Left lobe of liver (tissue), 2 donors: ENCODE results near the gene NSFL1C. TPM values are rescaled to one million over a fixed set of nuclear protein-coding genes. Genes with fewer than 3 reads are reported as not detected.
A peak's percentile ranks its signal among the peaks of the same experiment; 100 is the strongest.

ENCODE experiments used
- ATAC-seq: fragments of 200-7000 bp; cut with Tn5 transposase; one replicate; pipeline ENCODE4 v1.9.1; 2020; ENCODE audit warnings: mild to moderate bottlenecking, moderate library complexity
- DNase-seq: peaks from one replicate; pipeline ENCODE4 v3.0.0-alpha.2; 2020; ENCODE audit warnings: low spot score
- total RNA-seq: library from RNA; stranded (reverse); gene quantifications from one replicate; pipeline ENCODE4 v1.2.1, GENCODE V29; 2021
- donor health status: DM: no; HTN: no; CAD: no; lungs with moderate emphysema.
- donor health status: DM: no; HTN: yes; CAD: no.

Gene NSFL1C
- total RNA-seq, 1 donor from 2014 or later, result 43.5 TPM

- DNase-seq (no peak), ATAC-seq (no peak)
Measured at GRCh38 chr20:1486566-1486965, 19.9 kb upstream of the NSFL1C start.

- DNase-seq, result no peak
- ATAC-seq, result no peak
Measured at GRCh38 chr20:1484438-1485116, 17.9 kb upstream of the NSFL1C start.

- ATAC-seq (no peak), DNase-seq (no peak)
Measured at GRCh38 chr20:1479831-1480595, 13.4 kb upstream of the NSFL1C start.

GRCh38 chr20:1478566-1478965 lies 11.9 kb upstream of the NSFL1C start:
- ATAC-seq (no peak), DNase-seq (no peak)

GRCh38 chr20:1477896-1478490 lies 11.3 kb upstream of the NSFL1C start:
- DNase-seq (no peak), ATAC-seq (no peak)

GRCh38 chr20:1474817-1475603 lies 8.4 kb upstream of the NSFL1C start:
- DNase-seq, result no peak

GRCh38 chr20:1474325-1474724 lies 7.7 kb upstream of the NSFL1C start:
- ATAC-seq (no peak), DNase-seq (no peak)

More at GRCh38 chr20:1474817-1475603, 8.4 kb upstream of the NSFL1C start:
- ATAC-seq, result no peak

GRCh38 chr20:1473246-1474220 lies 6.9 kb upstream of the NSFL1C start:
- DNase-seq (no peak), ATAC-seq (no peak)

GRCh38 chr20:1472556-1473245 lies 6.1 kb upstream of the NSFL1C start:
- DNase-seq (no peak), ATAC-seq (no peak)

- ATAC-seq (no peak), DNase-seq (no peak)
Measured at GRCh38 chr20:1471242-1471641, 4.6 kb upstream of the NSFL1C start.

- DNase-seq (peak; percentile 87), ATAC-seq (peak; percentile 71)
Measured at GRCh38 chr20:1469925-1470571, 3.4 kb upstream of the NSFL1C start.

GRCh38 chr20:1469306-1469905 lies 2.8 kb upstream of the NSFL1C start:
- no peak for ATAC-seq
- DNase-seq, result no peak

- no peak for ATAC-seq
- DNase-seq, result no peak
Measured at GRCh38 chr20:1468117-1468624, 1.5 kb upstream of the NSFL1C start.

GRCh38 chr20:1467355-1468116 lies 887 bp upstream of the NSFL1C start:
- DNase-seq, result no peak
- ATAC-seq, result no peak

- ATAC-seq, result no peak
- no peak for DNase-seq
Measured at GRCh38 chr20:1467082-1467354, 369 bp upstream of the NSFL1C start.

GRCh38 chr20:1465470-1466210 lies 1.0 kb downstream of the NSFL1C start:
- no peak for ATAC-seq
- DNase-seq, result no peak

GRCh38 chr20:1463971-1464570 lies 2.6 kb downstream of the NSFL1C start:
- ATAC-seq, result no peak
- DNase-seq, result no peak
